ENCODE measurements around the gene FSIP1. TPM values are rescaled to one million over a fixed set of nuclear protein-coding genes. Genes with fewer than 3 reads are reported as not detected.

FSIP1 gene
- total RNA-seq, 4 donors from 2014 or later = 1.9 to 8.6 (median 5.6) TPM; not detected in 1

- TF ChIP-seq CTCF (IDR thresholded peaks at IDR 0.05) = no peak
- Histone ChIP-seq H3K27ac (no peak overlapping the region), H3K27me3 (no peaks in the 10 kb centered on the region), H3K9me3 (no peaks in the 10 kb centered on the region), H3K4me1 (peaks cover 4 to 22% (median 11%) of the 10 kb centered on the region in 4 donors), H3K36me3 (no peaks in the 10 kb centered on the region), H3K4me3 (no peak overlapping the region)
- in situ Hi-C loops (cut with MboI; ENCODE audit: low pct_ligation_motif_present in 1 of 4, low pct_unique_long_range_greater_than_20kb in 1 of 4, low sequenced_read_pairs in 3 of 4) = loop anchor here in 1 of 4 donors (10.0 kb wide), 1 partner anchor 90 kb away; no protein-coding TSS in a partner anchor
- 56 to 68% methylated on average over 10 of the region's 10 CpGs for WGBS, 2 donors (ENCODE audit: low coverage in 1 of 2)
- DNase-seq = no peak
- intact Hi-C loops (cut with DNase I; ENCODE audit: low total_unique reads) = no loop called here
Observed at GRCh38 chr15:39785139-39785538, 2.5 kb upstream of the FSIP1 start.

DNA sequence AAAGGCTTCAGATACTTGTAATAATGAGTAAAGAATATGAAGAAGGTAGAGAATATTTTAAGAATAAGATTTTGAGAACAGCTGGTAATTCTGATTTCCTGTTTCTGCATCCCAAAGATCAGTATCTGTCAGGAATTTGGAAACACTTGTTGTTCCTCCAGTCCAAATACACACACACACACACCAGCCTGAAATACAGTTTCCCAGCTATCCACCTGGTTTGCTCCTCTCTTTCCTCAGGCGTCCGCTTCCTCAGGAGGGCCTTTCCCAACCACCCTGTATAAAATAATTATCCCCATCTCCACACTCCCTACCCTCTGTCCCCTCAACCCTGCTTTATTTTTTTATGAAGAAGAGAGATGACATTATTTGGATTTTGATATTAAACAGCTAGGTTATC, 2.0 kb upstream of the FSIP1 start:
- Histone ChIP-seq H3K9me3 (no peaks in the 10 kb centered on the region), H3K36me3 (no peaks in the 10 kb centered on the region), H3K27ac (no peak overlapping the region), H3K4me3 (no peak overlapping the region), H3K27me3 (no peaks in the 10 kb centered on the region), H3K4me1 (peaks cover 4 to 22% (median 11%) of the 10 kb centered on the region in 4 donors)
- TF ChIP-seq POLR2A (IDR thresholded peaks at IDR 0.05) (no peak), POLR2AphosphoS5 (IDR thresholded peaks at IDR 0.05) (no peak), CTCF (IDR thresholded peaks at IDR 0.05) (no peak), EP300 (IDR thresholded peaks at IDR 0.05; ENCODE audit: low read depth) (no peak)
- 81 to 93% methylated on average over 2 of the region's 2 CpGs for WGBS, 2 donors (ENCODE audit: low coverage in 1 of 2)
- DNase-seq = no peak
- in situ Hi-C loops (cut with MboI; ENCODE audit: low pct_ligation_motif_present in 1 of 4, low pct_unique_long_range_greater_than_20kb in 1 of 4, low sequenced_read_pairs in 3 of 4) (loop anchor here in 1 of 4 donors (10.0 kb wide), 1 partner anchor 90 kb away; no protein-coding TSS in a partner anchor), intact Hi-C loops (cut with DNase I; ENCODE audit: low total_unique reads) (no loop called here)

- no peak overlapping the region for H3K4me3 ChIP-seq
- H3K9me3 ChIP-seq = no peaks in the 10 kb centered on the region
- no peaks in the 10 kb centered on the region for H3K27me3 ChIP-seq
- 43 to 49% methylated on average over 4 of the region's 4 CpGs for WGBS, 2 donors (ENCODE audit: low coverage in 1 of 2)
- TF ChIP-seq EP300 (IDR thresholded peaks at IDR 0.05; ENCODE audit: low read depth) = no peak
- no peak for TF ChIP-seq CTCF (IDR thresholded peaks at IDR 0.05)
- TF ChIP-seq POLR2AphosphoS5 (IDR thresholded peaks at IDR 0.05) = no peak
- TF ChIP-seq POLR2A (IDR thresholded peaks at IDR 0.05) = no peak
- intact Hi-C loops (cut with DNase I; ENCODE audit: low total_unique reads) = no loop called here
- no peaks in the 10 kb centered on the region for H3K36me3 ChIP-seq
- peaks cover 4 to 22% (median 11%) of the 10 kb centered on the region in 4 donors for H3K4me1 ChIP-seq
- peak overlapping the region; percentile 77 to 93 (median 88) for H3K27ac ChIP-seq
- in situ Hi-C loops (cut with MboI; ENCODE audit: low pct_ligation_motif_present in 1 of 4, low pct_unique_long_range_greater_than_20kb in 1 of 4, low sequenced_read_pairs in 3 of 4) = loop anchor here in 1 of 4 donors (10.0 kb wide), 1 partner anchor 91 kb away; no protein-coding TSS in a partner anchor
- no peak for DNase-seq
Observed at GRCh38 chr15:39784125-39784524, 1.5 kb upstream of the FSIP1 start.

GRCh38 chr15:39783244-39783820, 691 bp upstream of the FSIP1 start:
- intact Hi-C loops (cut with DNase I; ENCODE audit: low total_unique reads) (no loop called here), in situ Hi-C loops (cut with MboI; ENCODE audit: low pct_ligation_motif_present in 1 of 4, low pct_unique_long_range_greater_than_20kb in 1 of 4, low sequenced_read_pairs in 3 of 4) (loop anchor here in 1 of 4 donors (10.0 kb wide), 1 partner anchor 91 kb away; no protein-coding TSS in a partner anchor)
- TF ChIP-seq EP300 (IDR thresholded peaks at IDR 0.05; ENCODE audit: low read depth) = no peak
- TF ChIP-seq POLR2A (IDR thresholded peaks at IDR 0.05) = no peak
- TF ChIP-seq CTCF (IDR thresholded peaks at IDR 0.05) = no peak
- TF ChIP-seq POLR2AphosphoS5 (IDR thresholded peaks at IDR 0.05) = no peak
- DNase-seq = no peak
- no peaks in the 10 kb centered on the region for H3K9me3 ChIP-seq
- peaks cover 4 to 22% (median 11%) of the 10 kb centered on the region in 4 donors for H3K4me1 ChIP-seq
- H3K4me3 ChIP-seq = peak overlapping the region; percentile 68 to 84 (median 79)
- no peaks in the 10 kb centered on the region for H3K36me3 ChIP-seq
- H3K27me3 ChIP-seq = no peaks in the 10 kb centered on the region
- peak overlapping the region; percentile 77 to 93 (median 88) for H3K27ac ChIP-seq
- WGBS, 2 donors (ENCODE audit: low coverage in 1 of 2) = 0% methylated on average over 9 to 10 of the region's 10 CpGs
